Measurements from ENCODE around the gene CDRT4.

The CDRT4 gene

GRCh38 chr17:15492186-15492585, 24.8 kb upstream of the CDRT4 start:
- TF ChIP-seq CTCF (IDR thresholded peaks at IDR 0.05; ENCODE audit: low read depth, low read length) = no peak
- no peaks in the 10 kb centered on the region for H3K36me3 ChIP-seq
- H3K9me3 ChIP-seq (ENCODE audit: severe bottlenecking) = no peaks in the 10 kb centered on the region
- no peaks in the 10 kb centered on the region for H3K27me3 ChIP-seq (ENCODE audit: insufficient read depth, low read depth, severe bottlenecking)
- no peak overlapping the region for H3K27ac ChIP-seq
- DNase-seq = no peak
- H3K4me3 ChIP-seq (ENCODE audit: low read depth, low read length) = no peak overlapping the region

- DNase-seq = peak; percentile 71
- H3K9me3 ChIP-seq (ENCODE audit: severe bottlenecking) = no peaks in the 10 kb centered on the region
- H3K36me3 ChIP-seq = no peaks in the 10 kb centered on the region
- no peak overlapping the region; the same call in 1 of the 2 replicates for H3K27ac ChIP-seq
- TF ChIP-seq CTCF (IDR thresholded peaks at IDR 0.05; ENCODE audit: low read depth, low read length) = no peak
- no peak overlapping the region for H3K4me3 ChIP-seq (ENCODE audit: low read depth, low read length)
- H3K27me3 ChIP-seq (ENCODE audit: insufficient read depth, low read depth, severe bottlenecking) = no peaks in the 10 kb centered on the region
These were observed 23.3 kb upstream of the CDRT4 start for GRCh38 chr17:15490634-15491261.

GRCh38 chr17:15488557-15488956, 21.1 kb upstream of the CDRT4 start:
- TF ChIP-seq CTCF (IDR thresholded peaks at IDR 0.05; ENCODE audit: low read depth, low read length) = no peak
- no peaks in the 10 kb centered on the region for H3K27me3 ChIP-seq (ENCODE audit: insufficient read depth, low read depth, severe bottlenecking)
- H3K4me3 ChIP-seq (ENCODE audit: low read depth, low read length) = no peak overlapping the region
- DNase-seq = no peak
- no peak overlapping the region for H3K27ac ChIP-seq
- no peaks in the 10 kb centered on the region for H3K9me3 ChIP-seq (ENCODE audit: severe bottlenecking)
- H3K36me3 ChIP-seq = no peaks in the 10 kb centered on the region

GRCh38 chr17:15485045-15485444, 17.6 kb upstream of the CDRT4 start:
- Histone ChIP-seq H3K4me3 (ENCODE audit: low read depth, low read length) (no peak overlapping the region), H3K27me3 (ENCODE audit: insufficient read depth, low read depth, severe bottlenecking) (no peaks in the 10 kb centered on the region), H3K36me3 (no peaks in the 10 kb centered on the region), H3K9me3 (ENCODE audit: severe bottlenecking) (no peaks in the 10 kb centered on the region), H3K27ac (no peak overlapping the region)
- TF ChIP-seq CTCF (IDR thresholded peaks at IDR 0.05; ENCODE audit: low read depth, low read length) = no peak
- DNase-seq = no peak

- H3K9me3 ChIP-seq (ENCODE audit: severe bottlenecking) = no peaks in the 10 kb centered on the region
- H3K27me3 ChIP-seq (ENCODE audit: insufficient read depth, low read depth, severe bottlenecking) = no peaks in the 10 kb centered on the region
- DNase-seq = no peak
- H3K4me3 ChIP-seq (ENCODE audit: low read depth, low read length) = no peak overlapping the region
- no peaks in the 10 kb centered on the region for H3K36me3 ChIP-seq
- no peak for TF ChIP-seq CTCF (IDR thresholded peaks at IDR 0.05; ENCODE audit: low read depth, low read length)
- no peak overlapping the region for H3K27ac ChIP-seq
These were observed 16.0 kb upstream of the CDRT4 start for GRCh38 chr17:15483431-15483830.

- Histone ChIP-seq H3K9me3 (ENCODE audit: severe bottlenecking) (no peaks in the 10 kb centered on the region), H3K36me3 (no peaks in the 10 kb centered on the region), H3K27me3 (ENCODE audit: insufficient read depth, low read depth, severe bottlenecking) (no peaks in the 10 kb centered on the region), H3K27ac (no peak overlapping the region), H3K4me3 (ENCODE audit: low read depth, low read length) (no peak overlapping the region)
- TF ChIP-seq CTCF (IDR thresholded peaks at IDR 0.05; ENCODE audit: low read depth, low read length) = no peak
- no peak for DNase-seq
These were observed 15.1 kb upstream of the CDRT4 start for GRCh38 chr17:15482476-15482875.

Measured in WERI-Rb-1 (cell line).